ENCODE results near the gene GEMIN7.

GEMIN7 gene

GRCh38 chr19:45063851-45064801 is 14.9 kb upstream of the GEMIN7 start:
- DNase-seq: no peak

GRCh38 chr19:45066921-45067661 is 12.0 kb upstream of the GEMIN7 start:
- no peak for DNase-seq

GRCh38 chr19:45068041-45068440 is 11.0 kb upstream of the GEMIN7 start:
- no peak for DNase-seq

- peak; percentile 15 for DNase-seq
These were observed 10.0 kb upstream of the GEMIN7 start for GRCh38 chr19:45069056-45069455.

GRCh38 chr19:45070214-45070613 is 8.8 kb upstream of the GEMIN7 start:
- no peak for DNase-seq

GRCh38 chr19:45070861-45071544 is 8.1 kb upstream of the GEMIN7 start:
- DNase-seq: no peak

GRCh38 chr19:45071545-45071938 is 7.5 kb upstream of the GEMIN7 start:
- no peak for DNase-seq

GRCh38 chr19:45071969-45072790 is 6.9 kb upstream of the GEMIN7 start:
- DNase-seq: no peak

GRCh38 chr19:45074744-45075300 is 4.2 kb upstream of the GEMIN7 start:
- DNase-seq: no peak

- DNase-seq: peak; percentile 89
These were observed 3.6 kb upstream of the GEMIN7 start for GRCh38 chr19:45075301-45076028.

GRCh38 chr19:45076029-45076850 is 2.8 kb upstream of the GEMIN7 start, which contains the start of gene ZNF296:
Gene ZNF296, minus strand, starts transcription at chr19:45076478. Its CDS starts 105 bp downstream, at chr19:45076373.
- DNase-seq: peak; percentile 83

GRCh38 chr19:45076851-45077730 is 2.0 kb upstream of the GEMIN7 start:
- no peak for DNase-seq

GRCh38 chr19:45078390-45079062 is 534 bp upstream of the GEMIN7 start:
- no peak for DNase-seq

GRCh38 chr19:45079911-45080370 is 881 bp downstream of the GEMIN7 start:
- peak; percentile 86 for DNase-seq

GRCh38 chr19:45082170-45082569 is 3.1 kb downstream of the GEMIN7 start:
- DNase-seq: no peak

GRCh38 chr19:45086480-45086879 is 7.4 kb downstream of the GEMIN7 start:
- DNase-seq: peak; percentile 68

GRCh38 chr19:45087531-45087930 is 8.5 kb downstream of the GEMIN7 start:
- peak; percentile 29 for DNase-seq

GRCh38 chr19:45090034-45090433 is 11.0 kb downstream of the GEMIN7 start:
- DNase-seq: no peak

- DNase-seq: no peak
These were observed 11.5 kb downstream of the GEMIN7 start for GRCh38 chr19:45090606-45091005.

All from hematopoietic multipotent progenitor cell treated with erythropoietin and hydrocortisone succinate and interleukin-3 and kit ligand, for 8 days (in vitro differentiated cells).